SU-DHL-6 (cell line): Measurements from ENCODE around the gene GOT2.
"Not testable (repeated sequence)": the region's sequence is repeated elsewhere in the genome, so short reads cannot be mapped to it uniquely, and the experiment has no call there.

Experiments used
- H2AFZ ChIP-seq: fragments of 200-600 bp; sonication (generic); 2 replicates; pipeline ENCODE4 v1.6.1; 2014; ENCODE audit warnings: low read depth, mild to moderate bottlenecking, moderate library complexity, mixed read lengths, antibody characterized with exemption, low read length; ENCODE audit not compliant: severe bottlenecking
- H3F3A ChIP-seq: fragments of 200-600 bp; shearing (Covaris generic); 2 replicates; pipeline ENCODE4 v1.6.0; 2016; ENCODE audit warnings: antibody characterized with exemption, mild to moderate bottlenecking; ENCODE audit not compliant: insufficient read depth
- H3K27ac ChIP-seq: fragments of 200-600 bp; sonication (generic); 2 replicates; pipeline ENCODE4 v1.5.1; 2016; ENCODE audit warnings: low read depth, mild to moderate bottlenecking, low read length, moderate library complexity, mixed read lengths
- H3K27me3 ChIP-seq: fragments of 200-600 bp; sonication (generic), shearing (Covaris generic); 2 replicates; pipeline ENCODE4 v1.6.0; 2014; ENCODE audit warnings: mild to moderate bottlenecking, low read length
- H3K36me3 ChIP-seq: fragments of 200-600 bp; sonication (generic); 2 replicates; pipeline ENCODE4 v1.6.1; 2014; ENCODE audit warnings: mild to moderate bottlenecking, low read length, mixed read lengths
- H3K4me2 ChIP-seq: fragments of 300-600, 200-600 bp; shearing (Covaris generic), sonication (generic); 2 replicates; pipeline ENCODE4 v1.6.0; 2014; ENCODE audit warnings: low read length, low read depth, mild to moderate bottlenecking; ENCODE audit not compliant: poor library complexity, severe bottlenecking
- H3K4me3 ChIP-seq: fragments of 200-600 bp; sonication (generic); 2 replicates; pipeline ENCODE4 v1.5.1; 2014; ENCODE audit warnings: antibody characterized with exemption, low read length, mild to moderate bottlenecking, mixed read lengths; ENCODE audit not compliant: insufficient read depth, poor library complexity, severe bottlenecking
- H3K79me2 ChIP-seq: fragments of 200-600 bp; sonication (generic); 2 replicates; pipeline ENCODE4 v1.6.1; 2014; ENCODE audit warnings: mild to moderate bottlenecking, low read length, moderate library complexity; ENCODE audit not compliant: insufficient read depth
- H3K9ac ChIP-seq: fragments of 200-600 bp; sonication (generic); 2 replicates; pipeline ENCODE4 v1.7.0; 2014; ENCODE audit warnings: mild to moderate bottlenecking, low read length
- H3K9me2 ChIP-seq: fragments of 200-600 bp; sonication (generic); replicated peaks from 2 replicates; pipeline ENCODE4 v1.6.1; 2014; ENCODE audit warnings: low read length; ENCODE audit not compliant: insufficient read depth
- H3K9me3 ChIP-seq: fragments of 200-600 bp; sonication (generic); 2 replicates; pipeline ENCODE4 v1.6.1; 2014; ENCODE audit warnings: low read length, mixed read lengths; ENCODE audit not compliant: insufficient read depth
- H4K20me1 ChIP-seq: fragments of 200-600 bp; sonication (generic); 2 replicates; pipeline ENCODE4 v1.6.1; 2014; ENCODE audit warnings: low read depth, mild to moderate bottlenecking, antibody characterized with exemption, low read length, moderate library complexity, mixed read lengths
- EZH2phosphoT487 ChIP-seq: fragments of 200-600 bp; sonication (generic), shearing (Covaris generic); conservative IDR thresholded peaks from 2 replicates; pipeline ENCODE4 v1.6.1; 2018; ENCODE audit warnings: mild to moderate bottlenecking, antibody characterized with exemption, low read length, moderate library complexity, mixed read lengths
- TF ChIP-seq, protein P1 (sequence below): fragments of 200-600 bp; sonication (generic); IDR thresholded peaks from one replicate; pipeline ENCODE4 v1.5.1; 2017; ENCODE audit warnings: antibody characterized with exemption, mild to moderate bottlenecking, low read length, moderate library complexity; ENCODE audit not compliant: insufficient read depth, poor library complexity, severe bottlenecking

The GOT2 gene

DNA sequence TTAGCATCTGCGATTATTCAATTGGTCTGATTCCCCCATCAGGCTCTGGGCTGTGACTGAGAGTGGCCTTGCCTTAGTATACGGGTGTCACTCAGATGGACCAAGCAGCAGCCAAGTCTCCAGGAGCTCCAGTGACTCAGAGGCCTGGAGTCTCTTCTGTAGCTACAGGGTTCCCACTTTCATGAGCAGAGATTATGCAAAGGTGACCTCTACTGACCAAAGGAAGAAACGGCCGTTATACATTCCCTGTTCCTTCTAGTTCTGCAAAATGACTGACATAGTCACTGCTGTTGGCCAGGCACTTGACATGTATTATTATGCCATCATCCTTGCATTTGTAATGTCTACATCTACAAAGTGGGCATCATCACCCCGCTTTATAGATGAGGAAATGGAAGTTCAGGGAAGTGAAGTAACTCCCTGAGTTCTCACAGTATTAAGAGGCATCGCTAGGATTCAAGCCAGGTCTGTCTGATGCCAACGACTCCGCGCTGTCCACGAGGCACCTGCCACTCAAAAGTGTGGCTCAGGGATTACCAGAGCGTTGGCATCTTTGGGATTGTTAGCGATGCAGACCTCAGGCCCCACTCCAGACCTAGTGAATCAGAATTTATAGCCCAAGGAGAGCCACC lies 72.8 kb downstream of the GOT2 start:
- Histone ChIP-seq H3K79me2 (no peaks in the 10 kb centered on the region), H3K9me2 (no peaks in the 10 kb centered on the region), H2AFZ (no peak overlapping the region), H3K27me3 (no peaks in the 10 kb centered on the region), H3K9ac (no peak overlapping the region), H3K9me3 (no peaks in the 10 kb centered on the region), H4K20me1 (no peaks in the 10 kb centered on the region), H3K4me3 (no peak overlapping the region), H3K27ac (no peak overlapping the region), H3F3A (no peaks in the 10 kb centered on the region), H3K4me2 (no peak overlapping the region), H3K36me3 (no peaks in the 10 kb centered on the region)
- no peak for TF ChIP-seq EZH2phosphoT487
- TF ChIP-seq, protein P1, sequence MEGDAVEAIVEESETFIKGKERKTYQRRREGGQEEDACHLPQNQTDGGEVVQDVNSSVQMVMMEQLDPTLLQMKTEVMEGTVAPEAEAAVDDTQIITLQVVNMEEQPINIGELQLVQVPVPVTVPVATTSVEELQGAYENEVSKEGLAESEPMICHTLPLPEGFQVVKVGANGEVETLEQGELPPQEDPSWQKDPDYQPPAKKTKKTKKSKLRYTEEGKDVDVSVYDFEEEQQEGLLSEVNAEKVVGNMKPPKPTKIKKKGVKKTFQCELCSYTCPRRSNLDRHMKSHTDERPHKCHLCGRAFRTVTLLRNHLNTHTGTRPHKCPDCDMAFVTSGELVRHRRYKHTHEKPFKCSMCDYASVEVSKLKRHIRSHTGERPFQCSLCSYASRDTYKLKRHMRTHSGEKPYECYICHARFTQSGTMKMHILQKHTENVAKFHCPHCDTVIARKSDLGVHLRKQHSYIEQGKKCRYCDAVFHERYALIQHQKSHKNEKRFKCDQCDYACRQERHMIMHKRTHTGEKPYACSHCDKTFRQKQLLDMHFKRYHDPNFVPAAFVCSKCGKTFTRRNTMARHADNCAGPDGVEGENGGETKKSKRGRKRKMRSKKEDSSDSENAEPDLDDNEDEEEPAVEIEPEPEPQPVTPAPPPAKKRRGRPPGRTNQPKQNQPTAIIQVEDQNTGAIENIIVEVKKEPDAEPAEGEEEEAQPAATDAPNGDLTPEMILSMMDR, result peak; percentile 41

DNA sequence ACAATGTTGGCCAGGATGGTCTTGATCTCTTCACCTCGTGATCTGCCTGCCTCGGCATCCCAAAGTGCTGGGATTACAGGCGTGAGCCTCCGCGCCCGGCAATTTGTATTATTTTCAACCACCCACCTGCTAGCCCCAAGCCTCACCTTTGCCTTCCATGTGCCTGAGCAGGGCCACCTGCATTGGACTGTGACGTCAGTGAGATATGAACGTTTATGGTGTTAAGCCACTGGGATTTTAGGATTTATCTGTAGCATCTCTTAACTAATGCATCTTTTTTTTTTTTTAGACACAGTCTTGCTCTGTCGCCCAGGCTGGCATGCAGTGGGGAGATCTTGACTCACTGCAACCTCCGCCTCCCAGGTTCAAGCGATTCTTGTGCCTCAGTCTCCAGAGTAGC lies 74.2 kb downstream of the GOT2 start:
- not testable (repeated sequence) for H3K79me2 ChIP-seq, H3K27ac ChIP-seq, H3K4me2 ChIP-seq, H3K4me3 ChIP-seq, H3K27me3 ChIP-seq, H3K9ac ChIP-seq, H3K36me3 ChIP-seq, H3F3A ChIP-seq, H2AFZ ChIP-seq, H4K20me1 ChIP-seq, H3K9me2 ChIP-seq, H3K9me3 ChIP-seq

DNA sequence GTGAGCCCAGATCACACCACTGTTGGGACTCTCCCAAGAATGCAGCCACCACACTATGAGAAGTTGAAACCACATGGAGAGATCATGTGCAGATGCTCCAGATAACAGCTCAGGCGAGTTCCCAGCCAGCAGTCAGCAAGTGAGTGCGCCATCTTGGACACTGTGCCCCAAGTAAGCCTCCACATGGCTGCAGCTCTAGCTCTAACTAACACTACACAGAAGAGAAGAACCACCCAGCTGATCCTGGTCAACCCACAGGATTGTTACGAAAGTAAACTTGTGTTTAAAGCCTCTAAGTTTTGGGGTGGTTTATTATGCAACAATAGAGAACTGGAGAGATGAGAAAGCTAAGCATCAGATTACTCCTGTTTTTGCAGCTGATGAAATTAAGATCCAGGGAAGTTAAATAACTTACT lies 75.3 kb downstream of the GOT2 start:
- no peaks in the 10 kb centered on the region for H3K79me2 ChIP-seq
- H3K9me3 ChIP-seq, result no peaks in the 10 kb centered on the region
- H3K27me3 ChIP-seq, result no peaks in the 10 kb centered on the region
- H3K9me2 ChIP-seq, result no peaks in the 10 kb centered on the region
- TF ChIP-seq, protein P1, result no peak
- TF ChIP-seq EZH2phosphoT487, result no peak
- H2AFZ ChIP-seq, result no peak overlapping the region
- no peaks in the 10 kb centered on the region for H3K36me3 ChIP-seq
- H3K4me3 ChIP-seq, result no peak overlapping the region
- H3K4me2 ChIP-seq, result no peak overlapping the region
- no peaks in the 10 kb centered on the region for H3F3A ChIP-seq
- H3K9ac ChIP-seq, result no peak overlapping the region
- no peaks in the 10 kb centered on the region for H4K20me1 ChIP-seq
- no peak overlapping the region for H3K27ac ChIP-seq
